ENCODE results near the gene ZNF750. TPM values are rescaled to one million over a fixed set of nuclear protein-coding genes. Genes with fewer than 3 reads are reported as not detected.

Gene ZNF750
- total RNA-seq, 2 experiments from 2014 or later: not detected

- Mint-ChIP-seq H3K4me1 (peaks cover 62% of the 10 kb centered on the region), H3K27ac (peak overlapping the region; percentile 98), H3K27me3 (no peaks in the 10 kb centered on the region), H3K4me3 (peak overlapping the region; percentile 90), H3K36me3 (peaks cover 9% of the 10 kb centered on the region), H3K9me3 (no peaks in the 10 kb centered on the region)
- DNase-seq: no peak
- POLR2A ChIA-PET: interaction anchor here (0.6 to 1.0 kb wide), 2 partner anchors 17 to 521 kb away, joined by 3 read pairs; no protein-coding TSS in a partner anchor
- ATAC-seq (ENCODE audit: low read depth): no peak
Observed at GRCh38 chr17:82860606-82861392, 21.0 kb upstream of the ZNF750 start.

GRCh38 chr17:82859431-82860403 is 19.9 kb upstream of the ZNF750 start:
- POLR2A ChIA-PET: interaction anchor here (1.0 to 1.5 kb wide), 3 partner anchors 18 to 44 kb away, joined by 3 to 7 read pairs (median 3); no protein-coding TSS in a partner anchor
- H3K4me1 Mint-ChIP-seq: peaks cover 55% of the 10 kb centered on the region
- peak overlapping the region; percentile 98 for H3K27ac Mint-ChIP-seq
- no peaks in the 10 kb centered on the region for H3K27me3 Mint-ChIP-seq
- peak; percentile 58 for DNase-seq
- no peaks in the 10 kb centered on the region for H3K9me3 Mint-ChIP-seq
- peaks cover 9% of the 10 kb centered on the region for H3K36me3 Mint-ChIP-seq
- ATAC-seq (ENCODE audit: low read depth): peak; percentile 40
- H3K4me3 Mint-ChIP-seq: peak overlapping the region; percentile 90

- POLR2A ChIA-PET: interaction anchor here (0.7 to 1.5 kb wide), 5 partner anchors 20 to 341 kb away, joined by 3 to 7 read pairs (median 3); no protein-coding TSS in a partner anchor
- H3K36me3 Mint-ChIP-seq: peaks cover 9% of the 10 kb centered on the region
- ATAC-seq (ENCODE audit: low read depth): no peak
- peak overlapping the region; percentile 98 for H3K27ac Mint-ChIP-seq
- H3K27me3 Mint-ChIP-seq: no peaks in the 10 kb centered on the region
- no peak for DNase-seq
- H3K4me3 Mint-ChIP-seq: peak overlapping the region; percentile 47
- no peaks in the 10 kb centered on the region for H3K9me3 Mint-ChIP-seq
- peaks cover 47% of the 10 kb centered on the region for H3K4me1 Mint-ChIP-seq
Observed at GRCh38 chr17:82858376-82859126, 18.7 kb upstream of the ZNF750 start.

- H3K4me3 Mint-ChIP-seq: no peak overlapping the region
- H3K9me3 Mint-ChIP-seq: no peaks in the 10 kb centered on the region
- no peak for ATAC-seq (ENCODE audit: low read depth)
- H3K27me3 Mint-ChIP-seq: no peaks in the 10 kb centered on the region
- no peak for DNase-seq
- no peak overlapping the region for H3K27ac Mint-ChIP-seq
- POLR2A ChIA-PET: no interaction called here
- peaks cover 32% of the 10 kb centered on the region for H3K4me1 Mint-ChIP-seq
- peaks cover 8% of the 10 kb centered on the region for H3K36me3 Mint-ChIP-seq
Observed at GRCh38 chr17:82856361-82856760, 16.5 kb upstream of the ZNF750 start.

- Mint-ChIP-seq H3K4me3 (no peak overlapping the region), H3K27me3 (no peaks in the 10 kb centered on the region), H3K36me3 (peaks cover 10% of the 10 kb centered on the region), H3K9me3 (no peaks in the 10 kb centered on the region), H3K4me1 (peaks cover 19% of the 10 kb centered on the region), H3K27ac (no peak overlapping the region)
- DNase-seq (no peak), ATAC-seq (ENCODE audit: low read depth) (no peak)
- POLR2A ChIA-PET: no interaction called here
Observed at GRCh38 chr17:82854226-82854625, 14.4 kb upstream of the ZNF750 start.

GRCh38 chr17:82851381-82851780 is 11.6 kb upstream of the ZNF750 start:
- ATAC-seq (ENCODE audit: low read depth) (no peak), DNase-seq (no peak)
- Mint-ChIP-seq H3K9me3 (no peaks in the 10 kb centered on the region), H3K4me1 (peaks cover 7% of the 10 kb centered on the region), H3K27ac (no peak overlapping the region), H3K4me3 (no peak overlapping the region), H3K36me3 (peaks cover 9% of the 10 kb centered on the region), H3K27me3 (no peaks in the 10 kb centered on the region)
- POLR2A ChIA-PET: interaction anchor here (0.6 kb wide), 1 partner anchor 14 kb away, joined by 3 read pairs; no protein-coding TSS in a partner anchor

- no peaks in the 10 kb centered on the region for H3K27me3 Mint-ChIP-seq
- no peaks in the 10 kb centered on the region for H3K9me3 Mint-ChIP-seq
- no peak overlapping the region for H3K4me3 Mint-ChIP-seq
- no peak overlapping the region for H3K27ac Mint-ChIP-seq
- peaks cover 7% of the 10 kb centered on the region for H3K36me3 Mint-ChIP-seq
- peaks cover 7% of the 10 kb centered on the region for H3K4me1 Mint-ChIP-seq
- DNase-seq: no peak
- no peak for ATAC-seq (ENCODE audit: low read depth)
- POLR2A ChIA-PET: interaction anchor here (0.8 kb wide), 1 partner anchor 15 kb away, joined by 3 read pairs; no protein-coding TSS in a partner anchor
Observed at GRCh38 chr17:82849076-82849945, 9.5 kb upstream of the ZNF750 start.

GRCh38 chr17:82848022-82848592 is 8.3 kb upstream of the ZNF750 start:
- Mint-ChIP-seq H3K27me3 (no peaks in the 10 kb centered on the region), H3K27ac (peak overlapping the region; percentile 44), H3K9me3 (no peaks in the 10 kb centered on the region), H3K4me3 (peak overlapping the region; percentile 48), H3K36me3 (peaks cover 7% of the 10 kb centered on the region), H3K4me1 (peaks cover 5% of the 10 kb centered on the region)
- ATAC-seq (ENCODE audit: low read depth) (peak; percentile 91), DNase-seq (peak; percentile 51)
- POLR2A ChIA-PET: interaction anchor here (0.6 kb wide), 1 partner anchor 16 kb away, joined by 3 read pairs; no protein-coding TSS in a partner anchor

- ATAC-seq (ENCODE audit: low read depth): no peak
- Mint-ChIP-seq H3K27ac (no peak overlapping the region), H3K4me3 (no peak overlapping the region), H3K9me3 (no peaks in the 10 kb centered on the region), H3K27me3 (no peaks in the 10 kb centered on the region), H3K36me3 (peaks cover 6% of the 10 kb centered on the region), H3K4me1 (peaks cover 5% of the 10 kb centered on the region)
- POLR2A ChIA-PET: no interaction called here
- DNase-seq: no peak
Observed at GRCh38 chr17:82846061-82846691, 6.4 kb upstream of the ZNF750 start.

- H3K27me3 Mint-ChIP-seq: no peaks in the 10 kb centered on the region
- DNase-seq (no peak), ATAC-seq (ENCODE audit: low read depth) (no peak)
- POLR2A ChIA-PET: no interaction called here
- no peak overlapping the region for H3K27ac Mint-ChIP-seq
- H3K36me3 Mint-ChIP-seq: peaks cover 4% of the 10 kb centered on the region
- H3K4me3 Mint-ChIP-seq: no peak overlapping the region
- peaks cover 5% of the 10 kb centered on the region for H3K4me1 Mint-ChIP-seq
- H3K9me3 Mint-ChIP-seq: no peaks in the 10 kb centered on the region
Observed at GRCh38 chr17:82845163-82845807, 5.5 kb upstream of the ZNF750 start.

GRCh38 chr17:82844796-82845162 is 5.0 kb upstream of the ZNF750 start:
- H3K27ac Mint-ChIP-seq: no peak overlapping the region
- no peaks in the 10 kb centered on the region for H3K9me3 Mint-ChIP-seq
- H3K4me3 Mint-ChIP-seq: no peak overlapping the region
- H3K27me3 Mint-ChIP-seq: no peaks in the 10 kb centered on the region
- peaks cover 5% of the 10 kb centered on the region for H3K4me1 Mint-ChIP-seq
- POLR2A ChIA-PET: no interaction called here
- DNase-seq: no peak
- no peak for ATAC-seq (ENCODE audit: low read depth)
- peaks cover 4% of the 10 kb centered on the region for H3K36me3 Mint-ChIP-seq

Data from activated naive CD8-positive, alpha-beta T cell treated with anti-CD3 and anti-CD28 coated beads, Interleukin-2, amount 10 ng/mL, durations not matched to agents 7 days and 5 days (primary cell).